Measurements from ENCODE around the gene CTRL. TPM values are rescaled to one million over a fixed set of nuclear protein-coding genes. Genes with fewer than 3 reads are reported as not detected.

Gene CTRL
- polyA plus RNA-seq, 3 donors: 0.69 to 17.4 (median 1.6) TPM

DNA sequence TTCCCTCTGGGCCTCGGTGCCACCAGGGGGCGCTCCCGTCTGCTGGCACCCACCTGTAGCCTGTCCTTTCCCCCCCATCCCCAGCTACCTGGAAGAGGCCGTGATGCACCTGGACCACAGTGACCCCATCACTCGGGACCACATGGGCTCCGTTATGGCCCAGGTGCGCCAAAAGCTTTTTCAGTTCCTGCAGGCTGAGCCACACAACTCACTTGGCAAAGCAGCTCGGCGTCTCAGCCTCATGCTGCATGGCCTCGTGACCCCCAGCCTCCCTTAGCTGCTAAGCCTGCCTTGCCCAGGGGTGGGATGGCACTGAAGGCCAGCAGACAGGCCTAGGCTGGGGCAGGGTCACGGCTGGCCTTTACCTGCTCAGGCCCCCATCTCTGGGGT lies 47.8 kb downstream of the CTRL start:
- peak overlapping the region in 1 of 7 donors; percentile 43 for H3K27ac Mint-ChIP-seq
- H3K36me3 Mint-ChIP-seq: peaks cover 60 to 86% of the 10 kb centered on the region in 2 donors
- H3K9me3 Mint-ChIP-seq: no peaks in the 10 kb centered on the region
- Histone ChIP-seq H3K9ac (ENCODE audit: insufficient read depth, low read length, poor library complexity, severe bottlenecking) (no peak overlapping the region), H3K9me3 (replicated peaks in 1 of 2; ENCODE audit: control insufficient read depth in 1 of 2, insufficient read depth in 1 of 2, low read length in 2 of 2) (no peaks in the 10 kb centered on the region), H4K20me1 (ENCODE audit: insufficient read depth, low read length) (peaks cover 3% of the 10 kb centered on the region), H3K27me3 (ENCODE audit: control insufficient read depth in 2 of 2, insufficient read depth in 2 of 2, low read length in 2 of 2) (no peaks in the 10 kb centered on the region), H3K79me2 (ENCODE audit: insufficient read depth, low read length) (no peaks in the 10 kb centered on the region), H3K27ac (ENCODE audit: low read depth in 1 of 2, low read length in 2 of 2) (peak overlapping the region in 1 of 2 donors; percentile 11), H3K36me3 (replicated peaks in 1 of 2; ENCODE audit: control insufficient read depth in 1 of 2, insufficient read depth in 2 of 2, low read length in 2 of 2) (peaks cover 75 to 84% of the 10 kb centered on the region in 2 donors), H2AFZ (ENCODE audit: insufficient read depth, low read depth, low read length, poor library complexity, severe bottlenecking) (no peak overlapping the region), H3K4me3 (replicated peaks in 1 of 3; ENCODE audit: low read depth in 2 of 3, low read length in 3 of 3) (no peak overlapping the region), H3K4me2 (replicated peaks; ENCODE audit: extremely low read depth, low read length, poor library complexity, severe bottlenecking) (no peak overlapping the region), H3K4me1 (ENCODE audit: control insufficient read depth in 1 of 2, insufficient read depth in 2 of 2, low read length in 2 of 2) (no peaks in the 10 kb centered on the region)
- H3K27me3 Mint-ChIP-seq (ENCODE audit: low read depth in 3 of 3): peaks cover 0 to 2% (median 2%) of the 10 kb centered on the region in 3 donors
- DNase-seq: peak; percentile 27 to 53 (median 47)
- 66% methylated on average over 11 of the region's 11 CpGs for WGBS (ENCODE audit: insufficient coverage)
- H3K4me1 Mint-ChIP-seq: no peaks in the 10 kb centered on the region
- TF ChIP-seq, protein P1, sequence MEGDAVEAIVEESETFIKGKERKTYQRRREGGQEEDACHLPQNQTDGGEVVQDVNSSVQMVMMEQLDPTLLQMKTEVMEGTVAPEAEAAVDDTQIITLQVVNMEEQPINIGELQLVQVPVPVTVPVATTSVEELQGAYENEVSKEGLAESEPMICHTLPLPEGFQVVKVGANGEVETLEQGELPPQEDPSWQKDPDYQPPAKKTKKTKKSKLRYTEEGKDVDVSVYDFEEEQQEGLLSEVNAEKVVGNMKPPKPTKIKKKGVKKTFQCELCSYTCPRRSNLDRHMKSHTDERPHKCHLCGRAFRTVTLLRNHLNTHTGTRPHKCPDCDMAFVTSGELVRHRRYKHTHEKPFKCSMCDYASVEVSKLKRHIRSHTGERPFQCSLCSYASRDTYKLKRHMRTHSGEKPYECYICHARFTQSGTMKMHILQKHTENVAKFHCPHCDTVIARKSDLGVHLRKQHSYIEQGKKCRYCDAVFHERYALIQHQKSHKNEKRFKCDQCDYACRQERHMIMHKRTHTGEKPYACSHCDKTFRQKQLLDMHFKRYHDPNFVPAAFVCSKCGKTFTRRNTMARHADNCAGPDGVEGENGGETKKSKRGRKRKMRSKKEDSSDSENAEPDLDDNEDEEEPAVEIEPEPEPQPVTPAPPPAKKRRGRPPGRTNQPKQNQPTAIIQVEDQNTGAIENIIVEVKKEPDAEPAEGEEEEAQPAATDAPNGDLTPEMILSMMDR (IDR thresholded peaks at IDR 0.05): peak; percentile 93
- no peak overlapping the region for H3K4me3 Mint-ChIP-seq
- intact Hi-C loops (cut with micrococcal nuclease): loop anchor here (2.0 to 10.0 kb wide), 3 partner anchors 178 to 351 kb away; partner anchors contain the start of gene ESRP2 (in 1 of the 2)

DNA sequence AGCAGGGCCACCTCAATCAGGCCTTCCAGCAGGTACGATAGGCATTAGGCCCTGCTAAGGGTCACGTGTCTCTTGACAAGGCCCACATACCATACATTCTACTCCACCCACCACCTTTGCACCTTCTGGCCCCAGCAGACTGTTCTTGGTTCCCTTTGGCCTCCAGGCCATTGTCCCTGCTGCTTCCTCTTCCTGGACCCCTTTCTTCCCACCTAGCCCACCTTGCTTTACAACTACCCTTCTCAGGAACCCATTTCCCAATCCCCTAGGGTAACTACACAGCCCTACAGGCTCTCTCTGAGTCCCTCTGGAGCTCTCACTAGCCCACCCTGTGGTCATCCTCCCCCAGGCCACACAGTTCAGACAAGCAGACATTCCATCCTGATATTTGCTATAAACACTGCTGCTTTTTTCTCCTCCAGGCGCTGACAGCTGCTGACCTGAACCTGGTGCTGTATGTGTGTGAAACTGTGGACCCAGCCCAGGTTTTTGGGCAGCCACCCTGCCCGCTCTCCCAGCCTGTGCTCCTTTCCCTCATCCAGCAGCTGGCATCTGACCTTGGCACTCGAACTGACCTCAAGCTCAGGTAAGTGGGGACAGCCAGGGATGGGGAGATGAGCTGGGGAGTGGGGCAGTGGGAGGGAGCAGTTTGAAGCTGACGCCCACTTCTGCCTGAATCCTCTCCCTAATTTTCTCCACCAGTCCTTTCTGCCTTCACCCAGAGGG lies 48.4 kb downstream of the CTRL start:
- Histone ChIP-seq H3K27ac (ENCODE audit: low read depth in 1 of 2, low read length in 2 of 2) (peak overlapping the region in 1 of 2 donors; percentile 14), H3K9me3 (replicated peaks in 1 of 2; ENCODE audit: control insufficient read depth in 1 of 2, insufficient read depth in 1 of 2, low read length in 2 of 2) (no peaks in the 10 kb centered on the region), H4K20me1 (ENCODE audit: insufficient read depth, low read length) (peaks cover 3% of the 10 kb centered on the region), H3K27me3 (ENCODE audit: control insufficient read depth in 2 of 2, insufficient read depth in 2 of 2, low read length in 2 of 2) (no peaks in the 10 kb centered on the region), H3K36me3 (replicated peaks in 1 of 2; ENCODE audit: control insufficient read depth in 1 of 2, insufficient read depth in 2 of 2, low read length in 2 of 2) (peaks cover 81 to 89% of the 10 kb centered on the region in 2 donors), H3K4me1 (ENCODE audit: control insufficient read depth in 1 of 2, insufficient read depth in 2 of 2, low read length in 2 of 2) (no peaks in the 10 kb centered on the region), H3K4me2 (replicated peaks; ENCODE audit: extremely low read depth, low read length, poor library complexity, severe bottlenecking) (no peak overlapping the region), H2AFZ (ENCODE audit: insufficient read depth, low read depth, low read length, poor library complexity, severe bottlenecking) (no peak overlapping the region), H3K9ac (ENCODE audit: insufficient read depth, low read length, poor library complexity, severe bottlenecking) (no peak overlapping the region), H3K4me3 (replicated peaks in 1 of 3; ENCODE audit: low read depth in 2 of 3, low read length in 3 of 3) (no peak overlapping the region), H3K79me2 (ENCODE audit: insufficient read depth, low read length) (no peaks in the 10 kb centered on the region)
- 90% methylated on average over 2 of the region's 6 CpGs for WGBS (ENCODE audit: insufficient coverage)
- H3K27ac Mint-ChIP-seq: peak overlapping the region in 5 of 7 donors; percentile 42 to 63 (median 54)
- TF ChIP-seq, protein P1 (IDR thresholded peaks at IDR 0.05): no peak
- no peaks in the 10 kb centered on the region for H3K9me3 Mint-ChIP-seq
- peaks cover 0 to 2% (median 2%) of the 10 kb centered on the region in 3 donors for H3K27me3 Mint-ChIP-seq (ENCODE audit: low read depth in 3 of 3)
- H3K4me1 Mint-ChIP-seq: no peaks in the 10 kb centered on the region
- no peak overlapping the region for H3K4me3 Mint-ChIP-seq
- peaks cover 65 to 89% of the 10 kb centered on the region in 2 donors for H3K36me3 Mint-ChIP-seq
- DNase-seq: no peak
- intact Hi-C loops (cut with micrococcal nuclease): loop anchor here (2.0 to 10.0 kb wide), 3 partner anchors 179 to 351 kb away; partner anchors contain the start of gene ESRP2 (in 1 of the 2)

All from CD14-positive monocyte (primary cell).